Endothelial cell of umbilical vein (primary cell): ENCODE data around the gene COL18A1. TPM values are rescaled to one million over a fixed set of nuclear protein-coding genes. Genes with fewer than 3 reads are reported as not detected.

Experiments used
- BruUV-seq: library from RNA; stranded (reverse); fragments of 400-500 nt; replicated peaks from 2 replicates; lab custom pipeline; 2021; lab: Mats Ljungman, UMichigan
- CTCF ChIA-PET: fragments of 300-600, 350-600 bp; sonication (Branson Sonifier 250); formaldehyde crosslinking; loops from one replicate; lab custom pipeline; 2021; ENCODE audit warnings: antibody characterized with exemption, inconsistent platforms; lab: Charles Lee
- POLR2A ChIA-PET: fragments of 300-600, 350-600 bp; sonication (Branson Sonifier 250); formaldehyde crosslinking; loops from one replicate; lab custom pipeline; 2021; ENCODE audit warnings: antibody characterized with exemption, inconsistent platforms; lab: Charles Lee
- DNase-seq: peaks from one replicate; pipeline ENCODE4 v3.0.0-alpha.2; 2011; ENCODE audit warnings: low read depth, low spot score
- FAIRE-seq: peaks from 2 replicates; lab custom pipeline; 2011; peaks lifted over from hg19 to GRCh38; lab: Jason Lieb, UNC
- H2AFZ ChIP-seq: 2 replicates; pipeline ENCODE4 v1.6.0; 2012; ENCODE audit warnings: low read depth, low read length, control low read depth, inconsistent platforms
- H3K27ac ChIP-seq: 2 replicates; pipeline ENCODE4 v1.5.1; 2011; ENCODE audit warnings: low read depth, mild to moderate bottlenecking, control low read depth, low read length, moderate library complexity; ENCODE audit not compliant: insufficient read depth
- H3K27me3 ChIP-seq, 2 experiments: 2 replicates each; pipeline versions ENCODE4 v1.6.0 to v1.6.1; 2011; ENCODE audit warnings: low read length in 2 of 2, mixed read lengths in 1 of 2; ENCODE audit not compliant: control insufficient read depth in 2 of 2, insufficient read depth in 2 of 2
- H3K36me3 ChIP-seq, 2 experiments: 2 replicates in 1 of 2; 3 replicates in 1 of 2; pipeline ENCODE4 v1.5.1; 2011; ENCODE audit warnings: low read length in 2 of 2, mild to moderate bottlenecking in 1 of 2, moderate library complexity in 1 of 2; ENCODE audit not compliant: control insufficient read depth in 2 of 2, insufficient read depth in 2 of 2; ENCODE audit errors: extremely low read depth in 1 of 2
- H3K4me1 ChIP-seq: 3 replicates; pipeline ENCODE4 v1.5.1; 2011; ENCODE audit warnings: mild to moderate bottlenecking, low read length; ENCODE audit not compliant: control insufficient read depth, insufficient read depth; ENCODE audit errors: extremely low read depth
- H3K4me2 ChIP-seq: 2 replicates; pipeline ENCODE4 v1.6.1; 2011; ENCODE audit warnings: low read length, control low read depth, mixed read lengths; ENCODE audit not compliant: insufficient read depth
- H3K4me3 ChIP-seq, 3 experiments: fragments of 200-600 bp in 1 of 3; sonication (generic), shearing (Covaris generic) in 1 of 3; replicated peaks in 1 of 3; 2 replicates each; pipeline ENCODE4 v1.5.1; 2011 to 2016; ENCODE audit warnings: control low read depth in 3 of 3, low read length in 3 of 3, mild to moderate bottlenecking in 2 of 3, inconsistent platforms in 1 of 3, low read depth in 1 of 3, moderate library complexity in 1 of 3; ENCODE audit not compliant: insufficient read depth in 1 of 3
- H3K79me2 ChIP-seq: 2 replicates; pipeline ENCODE4 v1.6.0; 2012; ENCODE audit warnings: low read length, inconsistent platforms; ENCODE audit not compliant: control insufficient read depth, insufficient read depth
- H3K9ac ChIP-seq: replicated peaks from 2 replicates; pipeline ENCODE3; 2011; ENCODE audit warnings: low read length, control low read depth; ENCODE audit not compliant: insufficient read depth; ENCODE audit errors: extremely low read depth
- H3K9me1 ChIP-seq: replicated peaks from 3 replicates; pipeline ENCODE4 v1.6.0; 2011; ENCODE audit warnings: mild to moderate bottlenecking, low read length; ENCODE audit not compliant: control insufficient read depth, insufficient read depth; ENCODE audit errors: extremely low read depth
- H3K9me3 ChIP-seq: replicated peaks from 2 replicates; pipeline ENCODE4 v1.5.1; 2012; ENCODE audit warnings: low read length, inconsistent platforms; ENCODE audit not compliant: control insufficient read depth, insufficient read depth
- H4K20me1 ChIP-seq: replicated peaks from 2 replicates; pipeline ENCODE3; 2011; ENCODE audit warnings: mild to moderate bottlenecking, low read length; ENCODE audit not compliant: control insufficient read depth, insufficient read depth; ENCODE audit errors: extremely low read depth
- CTCF ChIP-seq, 2 donors: IDR thresholded peaks; 1 replicate in 1 of 2; 2 replicates in 1 of 2; pipeline ENCODE4 v1.5.1; 2011; ENCODE audit warnings: low read length in 2 of 2, mild to moderate bottlenecking in 2 of 2, moderate library complexity in 2 of 2, control low read depth in 1 of 2, inconsistent platforms in 1 of 2, low read depth in 1 of 2; ENCODE audit not compliant: insufficient read depth in 1 of 2; ENCODE audit errors: extremely low read depth in 1 of 2
- EZH2 ChIP-seq: IDR thresholded peaks from 2 replicates; pipeline ENCODE4 v1.6.1; 2012; ENCODE audit warnings: borderline replicate concordance, low read depth, mild to moderate bottlenecking, moderate library complexity, low read length, inconsistent platforms; ENCODE audit not compliant: severe bottlenecking
- FOS ChIP-seq: IDR thresholded peaks from 2 replicates; pipeline ENCODE4 v1.6.1; 2011; ENCODE audit warnings: mild to moderate bottlenecking, low read length, moderate library complexity, borderline replicate concordance; ENCODE audit not compliant: insufficient read depth
- GATA2 ChIP-seq: IDR thresholded peaks from 2 replicates; pipeline ENCODE4 v1.7.0; 2011; ENCODE audit warnings: low read depth, mild to moderate bottlenecking, moderate library complexity, mixed read lengths, low read length; ENCODE audit not compliant: insufficient read length, insufficient read depth
- JUN ChIP-seq: IDR thresholded peaks from 2 replicates; pipeline ENCODE4 v1.6.1; 2011; ENCODE audit warnings: borderline replicate concordance, low read depth; ENCODE audit not compliant: insufficient read length, insufficient read depth
- MAX ChIP-seq: IDR thresholded peaks from 2 replicates; pipeline ENCODE4 v1.6.1; 2011; ENCODE audit not compliant: insufficient read depth, insufficient read length
- MYC ChIP-seq: IDR thresholded peaks from one replicate; pipeline ENCODE4 v1.6.1; 2011; ENCODE audit warnings: mild to moderate bottlenecking, low read depth, low read length
- POLR2A ChIP-seq: IDR thresholded peaks from 2 replicates; pipeline ENCODE4 v1.6.1; 2012; ENCODE audit warnings: low read depth, mild to moderate bottlenecking, control low read depth, low read length
- POLR2AphosphoS5 ChIP-seq: IDR thresholded peaks from 2 replicates; pipeline ENCODE4 v1.6.1; 2012; ENCODE audit warnings: low read depth, mild to moderate bottlenecking, control low read depth, low read length, moderate library complexity; ENCODE audit not compliant: insufficient read depth
- dilution Hi-C: fragments of 300-500 bp; cut with MboI; formaldehyde crosslinking; loops from one replicate; pipeline ENCODE4 v1.15.0; 2019; ENCODE audit warnings: low sequenced_read_pairs; ENCODE audit not compliant: extremely low pct_ligation_motif_present
- intact Hi-C: fragments of 100-400 bp; cut with micrococcal nuclease; formaldehyde crosslinking; loops from one replicate; pipeline ENCODE4 v1.10.0; 2022
- polyA plus RNA-seq, 4 experiments: library from polyadenylated mRNA; depleted of rRNA in 3 of 4; stranded (reverse) in 3 of 4; unstranded in 1 of 4; fragments of >200 nt; gene quantifications; 2 replicates each; pipeline versions ENCODE4 v1.2.1 to v1.2.3, GENCODE V29; 2011 to 2012; ENCODE audit warnings: missing spikeins in 1 of 4
- total RNA-seq: library from RNA; stranded (reverse); gene quantifications from 2 replicates; pipeline ENCODE4 v1.2.3, GENCODE V29; 2021

Gene COL18A1
- total and polyA plus RNA-seq, 2 donors (not counting 3 experiments of a cell fraction or from before 2014, with no cell fraction given), result 198 to 252 TPM

- BruUV-seq, result no TSS peak
- Histone ChIP-seq H3K9me3 (no peaks in the 10 kb centered on the region), H3K9ac (no peak overlapping the region), H3K9me1 (no peaks in the 10 kb centered on the region), H3K4me3 (no peak overlapping the region), H3K36me3 (peaks cover 4 to 17% of the 10 kb centered on the region in 2 experiments), H3K79me2 (peaks cover 14% of the 10 kb centered on the region), H4K20me1 (no peaks in the 10 kb centered on the region), H3K27me3 (no peaks in the 10 kb centered on the region), H3K4me2 (no peak overlapping the region), H3K4me1 (peaks cover 21% of the 10 kb centered on the region), H3K27ac (no peak overlapping the region), H2AFZ (no peak overlapping the region)
- DNase-seq, result no peak
- FAIRE-seq, result no peak
- dilution Hi-C loops, result no loop called here
- intact Hi-C loops, result no loop called here
- POLR2A ChIA-PET, result no interaction called here
- no peak for TF ChIP-seq POLR2AphosphoS5
- no peak for TF ChIP-seq CTCF (IDR thresholded peaks at IDR 0.05; ENCODE audit: extremely low read depth in 1 of 2, insufficient read depth in 1 of 2, low read depth in 1 of 2, low read length in 2 of 2)
- TF ChIP-seq FOS, result no peak
- no peak for TF ChIP-seq GATA2
- no peak for TF ChIP-seq MAX
- no peak for TF ChIP-seq MYC
- TF ChIP-seq POLR2A, result no peak
- TF ChIP-seq JUN, result no peak
- no peak for TF ChIP-seq EZH2
- CTCF ChIA-PET, result no interaction called here
Observed at GRCh38 chr21:45516071-45516670, 111.2 kb downstream of the COL18A1 start.
